HEK293 (cell line): ENCODE data around the gene PPARA.

ENCODE experiments used
- ELK4 ChIP-seq: IDR thresholded peaks from 2 replicates; pipeline ENCODE4 v1.6.1; 2011; ENCODE audit warnings: mild to moderate bottlenecking, low read depth, low read length, borderline replicate concordance
- GLI2 ChIP-seq: fragments of 450-650 bp; formaldehyde crosslinking; IDR thresholded peaks from 2 replicates; pipeline ENCODE4; 2017; ENCODE audit warnings: missing biosample characterization, missing genetic modification characterization, low read depth, borderline replicate concordance
- GLI4 ChIP-seq: fragments of 450-650 bp; formaldehyde crosslinking; IDR thresholded peaks from 2 replicates; pipeline ENCODE4 v1.5.1; 2016; ENCODE audit warnings: missing biosample characterization, missing genetic modification characterization
- KLF1 ChIP-seq: fragments of 450-650 bp; formaldehyde crosslinking; IDR thresholded peaks from 2 replicates; pipeline ENCODE4 v1.5.1; 2016; ENCODE audit warnings: missing biosample characterization, missing genetic modification characterization
- PATZ1 ChIP-seq: fragments of 450-650 bp; formaldehyde crosslinking; IDR thresholded peaks from 2 replicates; pipeline ENCODE4 v1.5.1; 2016; ENCODE audit warnings: missing biosample characterization, missing genetic modification characterization
- PBX3 ChIP-seq: sonication (generic); formaldehyde crosslinking; IDR thresholded peaks from 2 replicates; pipeline ENCODE4 v1.8.1; 2022; ENCODE audit warnings: mild to moderate bottlenecking, moderate library complexity, missing genetic modification reagents
- YY1 ChIP-seq: fragments of 450-650 bp; formaldehyde crosslinking; IDR thresholded peaks from 2 replicates; pipeline ENCODE4 v1.5.1; 2018; ENCODE audit warnings: missing biosample characterization, missing genetic modification characterization
- YY2 ChIP-seq: fragments of 450-650 bp; formaldehyde crosslinking; IDR thresholded peaks from 2 replicates; pipeline ENCODE4 v1.5.1; 2016; ENCODE audit warnings: missing biosample characterization, missing genetic modification characterization
- ZBTB17 ChIP-seq: fragments of 450-650 bp; formaldehyde crosslinking; IDR thresholded peaks from 2 replicates; pipeline ENCODE4 v1.5.1; 2016; ENCODE audit warnings: missing biosample characterization, missing genetic modification characterization
- ZBTB20 ChIP-seq: fragments of 450-650 bp; formaldehyde crosslinking; IDR thresholded peaks from 2 replicates; pipeline ENCODE4 v1.5.1; 2016; ENCODE audit warnings: missing biosample characterization, missing genetic modification characterization
- ZBTB21 ChIP-seq: fragments of 450-650 bp; formaldehyde crosslinking; IDR thresholded peaks from 2 replicates; pipeline ENCODE4 v1.5.1; 2017; ENCODE audit warnings: missing biosample characterization, missing genetic modification characterization
- ZBTB8A ChIP-seq: fragments of 450-650 bp; formaldehyde crosslinking; IDR thresholded peaks from 2 replicates; pipeline ENCODE4 v1.5.1; 2016; ENCODE audit warnings: missing biosample characterization, missing genetic modification characterization
- ZFP37 ChIP-seq: fragments of 450-650 bp; formaldehyde crosslinking; IDR thresholded peaks from 2 replicates; pipeline ENCODE4 v1.5.1; 2016; ENCODE audit warnings: missing biosample characterization, missing genetic modification characterization
- ZFP69B ChIP-seq: fragments of 450-650 bp; formaldehyde crosslinking; IDR thresholded peaks from 2 replicates; pipeline ENCODE4 v1.5.1; 2016; ENCODE audit warnings: missing biosample characterization, missing genetic modification characterization
- ZNF214 ChIP-seq: fragments of 450-650 bp; formaldehyde crosslinking; IDR thresholded peaks from 2 replicates; pipeline ENCODE4 v1.5.1; 2017; ENCODE audit warnings: missing biosample characterization, mild to moderate bottlenecking, missing genetic modification characterization, borderline replicate concordance
- ZNF341 ChIP-seq: fragments of 450-650 bp; formaldehyde crosslinking; IDR thresholded peaks from 2 replicates; pipeline ENCODE4; 2016; ENCODE audit warnings: low read depth, missing biosample characterization, missing genetic modification characterization
- ZNF391 ChIP-seq: fragments of 450-650 bp; formaldehyde crosslinking; IDR thresholded peaks from 2 replicates; pipeline ENCODE4 v1.5.1; 2016; ENCODE audit warnings: low read depth, missing biosample characterization, missing genetic modification characterization, borderline replicate concordance
- ZNF488 ChIP-seq: fragments of 450-650 bp; formaldehyde crosslinking; IDR thresholded peaks from 2 replicates; pipeline ENCODE4 v1.5.1; 2016; ENCODE audit warnings: missing biosample characterization, missing genetic modification characterization
- ZNF555 ChIP-seq: fragments of 450-650 bp; formaldehyde crosslinking; conservative IDR thresholded peaks from 2 replicates; pipeline ENCODE4 v1.5.1; 2017; ENCODE audit warnings: missing biosample characterization, mild to moderate bottlenecking, missing genetic modification characterization, inconsistent platforms
- ZNF560 ChIP-seq: fragments of 450-650 bp; formaldehyde crosslinking; IDR thresholded peaks from 2 replicates; pipeline ENCODE4 v1.5.1; 2017; ENCODE audit warnings: missing biosample characterization, missing genetic modification characterization, borderline replicate concordance
- ZNF639 ChIP-seq: fragments of 450-650 bp; formaldehyde crosslinking; IDR thresholded peaks from 2 replicates; pipeline ENCODE4 v1.5.1; 2016; ENCODE audit warnings: missing biosample characterization, missing genetic modification characterization
- ZNF645 ChIP-seq: fragments of 450-650 bp; formaldehyde crosslinking; IDR thresholded peaks from 2 replicates; pipeline ENCODE4; 2016; ENCODE audit warnings: missing biosample characterization, missing genetic modification characterization
- ZNF692 ChIP-seq: fragments of 450-650 bp; formaldehyde crosslinking; IDR thresholded peaks from 2 replicates; pipeline ENCODE4 v1.5.1; 2016; ENCODE audit warnings: missing biosample characterization, missing genetic modification characterization
- ZNF707 ChIP-seq: fragments of 450-650 bp; formaldehyde crosslinking; IDR thresholded peaks from 2 replicates; pipeline ENCODE4 v1.5.1; 2016; ENCODE audit warnings: missing biosample characterization, missing genetic modification characterization
- ZNF76 ChIP-seq: fragments of 450-650 bp; formaldehyde crosslinking; IDR thresholded peaks from 2 replicates; pipeline ENCODE4; 2016; ENCODE audit warnings: low read depth, missing biosample characterization, missing genetic modification characterization, borderline replicate concordance
- ZNF792 ChIP-seq: fragments of 450-650 bp; formaldehyde crosslinking; IDR thresholded peaks from 2 replicates; pipeline ENCODE4 v1.5.1; 2016; ENCODE audit warnings: missing biosample characterization, missing genetic modification characterization
- ZNF843 ChIP-seq: fragments of 450-650 bp; formaldehyde crosslinking; IDR thresholded peaks from 2 replicates; pipeline ENCODE4 v1.5.1; 2016; ENCODE audit warnings: missing biosample characterization, missing genetic modification characterization
- ZSCAN5A ChIP-seq: fragments of 450-650 bp; formaldehyde crosslinking; IDR thresholded peaks from 2 replicates; pipeline ENCODE4 v1.5.1; 2016; ENCODE audit warnings: missing biosample characterization, missing genetic modification characterization
- ZXDB ChIP-seq: fragments of 450-650 bp; formaldehyde crosslinking; IDR thresholded peaks from 2 replicates; pipeline ENCODE4 v1.5.1; 2016; ENCODE audit warnings: missing biosample characterization, missing genetic modification characterization

PPARA gene

GRCh38 chr22:46114518-46115387, 35.6 kb upstream of the PPARA start (continued):
- no peak for TF ChIP-seq YY1 (tag by site-specific recombination)
- no peak for TF ChIP-seq GLI2
- TF ChIP-seq KLF1 (tag by site-specific recombination) = peak; percentile 24; the same call in 1 of the 2 replicates
- no peak for TF ChIP-seq ZNF792 (tag by site-specific recombination)
- no peak for TF ChIP-seq ZNF391 (tag by site-specific recombination)
- TF ChIP-seq ZXDB (tag by site-specific recombination) = no peak
- TF ChIP-seq ZNF76 (tag by site-specific recombination) = peak; percentile 65; the same call in 1 of the 2 replicates
- peak; percentile 61; the same call in 1 of the 2 replicates for TF ChIP-seq ZNF692
- no peak for TF ChIP-seq ELK4
- no peak for TF ChIP-seq GLI4 (tag by site-specific recombination)
- TF ChIP-seq ZSCAN5A (tag by site-specific recombination) = no peak
- no peak for TF ChIP-seq ZBTB20 (tag by site-specific recombination)
- 0 out of 2 replicates have a peak, but pooled peaks have one; percentile 40 for TF ChIP-seq ZNF639 (tag by site-specific recombination)
- no peak for TF ChIP-seq ZBTB17 (tag by site-specific recombination)
- TF ChIP-seq YY2 (tag by site-specific recombination) = no peak
- TF ChIP-seq ZNF560 = no peak
- no peak for TF ChIP-seq PBX3 (CRISPR knock-in tag)
- TF ChIP-seq ZBTB21 = no peak
- peak; percentile 48; the same call in 1 of the 2 replicates for TF ChIP-seq ZFP69B
- TF ChIP-seq ZNF341 = no peak
- peak; percentile 39; the same call in 1 of the 2 replicates for TF ChIP-seq ZBTB8A
- no peak for TF ChIP-seq ZNF555 (tag by site-specific recombination)
- peak; percentile 57 for TF ChIP-seq PATZ1 (tag by site-specific recombination)
- no peak for TF ChIP-seq ZNF645 (tag by site-specific recombination)
- TF ChIP-seq ZNF488 (tag by site-specific recombination) = no peak
- TF ChIP-seq ZNF214 (tag by site-specific recombination) = no peak
- no peak for TF ChIP-seq ZNF843 (tag by site-specific recombination)
- TF ChIP-seq ZNF707 (tag by site-specific recombination) = no peak
- TF ChIP-seq ZFP37 (tag by site-specific recombination) = no peak
